C4-2B (cell line): ENCODE data around the gene LRP11.

Experiments
- CTCF ChIP-seq: fragments of 450-650 bp; conservative IDR thresholded peaks from 2 replicates; pipeline ENCODE4 v1.5.1; 2017; ENCODE audit warnings: mild to moderate bottlenecking
- ZFX ChIP-seq: fragments of 450-650 bp; IDR thresholded peaks from 2 replicates; pipeline ENCODE4 v1.6.1; 2017

- TF ChIP-seq CTCF (no peak), ZFX (no peak)
Measured at GRCh38 chr6:149845549-149845948, 18.6 kb downstream of the LRP11 start.
